ENCODE measurements around the gene MYOG.

- TF ChIP-seq EP300 (IDR thresholded peaks at IDR 0.05) (no peak), POLR2AphosphoS5 (IDR thresholded peaks at IDR 0.05) (no peak)
- TF ChIP-seq, protein P1, sequence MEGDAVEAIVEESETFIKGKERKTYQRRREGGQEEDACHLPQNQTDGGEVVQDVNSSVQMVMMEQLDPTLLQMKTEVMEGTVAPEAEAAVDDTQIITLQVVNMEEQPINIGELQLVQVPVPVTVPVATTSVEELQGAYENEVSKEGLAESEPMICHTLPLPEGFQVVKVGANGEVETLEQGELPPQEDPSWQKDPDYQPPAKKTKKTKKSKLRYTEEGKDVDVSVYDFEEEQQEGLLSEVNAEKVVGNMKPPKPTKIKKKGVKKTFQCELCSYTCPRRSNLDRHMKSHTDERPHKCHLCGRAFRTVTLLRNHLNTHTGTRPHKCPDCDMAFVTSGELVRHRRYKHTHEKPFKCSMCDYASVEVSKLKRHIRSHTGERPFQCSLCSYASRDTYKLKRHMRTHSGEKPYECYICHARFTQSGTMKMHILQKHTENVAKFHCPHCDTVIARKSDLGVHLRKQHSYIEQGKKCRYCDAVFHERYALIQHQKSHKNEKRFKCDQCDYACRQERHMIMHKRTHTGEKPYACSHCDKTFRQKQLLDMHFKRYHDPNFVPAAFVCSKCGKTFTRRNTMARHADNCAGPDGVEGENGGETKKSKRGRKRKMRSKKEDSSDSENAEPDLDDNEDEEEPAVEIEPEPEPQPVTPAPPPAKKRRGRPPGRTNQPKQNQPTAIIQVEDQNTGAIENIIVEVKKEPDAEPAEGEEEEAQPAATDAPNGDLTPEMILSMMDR (IDR thresholded peaks at IDR 0.05) = no peak
These were observed 44.7 kb upstream of the MYOG start for GRCh38 chr1:203130358-203130985.

Data from esophagus muscularis mucosa (tissue), 4 donors.